Stomach (tissue), 9 donors: Measurements from ENCODE around the gene TNRC6A. TPM values are rescaled to one million over a fixed set of nuclear protein-coding genes. Genes with fewer than 3 reads are reported as not detected.

Source experiments
- DNase-seq, 2 donors: peaks; one replicate each; pipeline versions ENCODE4 v3.0.0 to v3.0.0-alpha.2; 2013 to 2019
- H3K27ac ChIP-seq, 5 donors: fragments of 200-600 bp in 4 of 5; sonication (generic) in 4 of 5; one replicate each; pipeline ENCODE4 v1.5.1; 2013 to 2019; ENCODE audit warnings: mild to moderate bottlenecking in 1 of 5, moderate library complexity in 1 of 5
- H3K27me3 ChIP-seq, 3 donors: fragments of 200-600 bp; sonication (generic); one replicate each; pipeline ENCODE4 v1.5.1; 2017 to 2019; ENCODE audit warnings: mixed run types in 1 of 3
- H3K36me3 ChIP-seq, 4 donors: fragments of 200-600 bp; sonication (generic); 1 replicate in 3 of 4; 2 replicates in 1 of 4; pipeline ENCODE4 v1.5.1; 2016 to 2019
- H3K4me1 ChIP-seq, 4 donors: fragments of 200-600 bp; sonication (generic); one replicate each; pipeline ENCODE4 v1.5.1; 2016 to 2019
- H3K4me3 ChIP-seq, 4 donors: fragments of 200-600 bp; sonication (generic) in 3 of 4; one replicate each; pipeline ENCODE4 v1.5.1; 2016 to 2019; ENCODE audit warnings: mild to moderate bottlenecking in 1 of 4
- H3K9me3 ChIP-seq, 4 donors: fragments of 200-600 bp; sonication (generic); one replicate each; pipeline ENCODE4 v1.5.1; 2016 to 2019
- EP300 ChIP-seq: sonication (generic); formaldehyde crosslinking; IDR thresholded peaks from one replicate; pipeline ENCODE4 v1.6.1; 2017; ENCODE audit warnings: antibody characterized with exemption
- POLR2A ChIP-seq, 4 donors: fragments of 450-650 bp; IDR thresholded peaks; one replicate each; pipeline ENCODE4 v1.6.1; 2016; ENCODE audit warnings: antibody characterized with exemption in 4 of 4, control low read depth in 2 of 4, mild to moderate bottlenecking in 1 of 4, moderate library complexity in 1 of 4
- POLR2AphosphoS5 ChIP-seq, 3 donors: sonication (generic); formaldehyde crosslinking; IDR thresholded peaks; one replicate each; pipeline ENCODE4 v1.6.1; 2016; ENCODE audit warnings: antibody characterized with exemption in 3 of 3
- WGBS, 5 donors: extraction: QIAGEN DNeasy Blood & Tissue Kit in 3 of 5; methylation state at CpG; one replicate each; pipeline versions ENCODE4 v1.1.5 to v1.1.7; 2013 to 2018; 5-methylcytosine and 5-hydroxymethylcytosine counted together
- intact Hi-C: fragments of 100-400 bp; cut with DNase I; formaldehyde crosslinking; loops from one replicate; pipeline ENCODE4 v1.15.1; 2023; ENCODE audit warnings: low total_unique reads
- polyA plus RNA-seq, 3 donors: library from polyadenylated mRNA; stranded (reverse); fragments of 200-250 nt; gene quantifications; one replicate each; pipeline ENCODE4 v1.2.3, GENCODE V29; 2013
- total RNA-seq, 5 donors: library from RNA; depleted of rRNA; stranded (reverse); fragments of >200 nt; gene quantifications; one replicate each; pipeline versions ENCODE4 v1.1.0 to v1.2.3, GENCODE V29; 2014 to 2016
- TF ChIP-seq, protein P1 (sequence below), 7 experiments: fragments of 450-650 bp in 4 of 7; fragments of 200-600 bp in 3 of 7; sonication (generic) in 3 of 7; IDR thresholded peaks; one replicate each; pipeline ENCODE4 v1.5.1; 2016 to 2019; ENCODE audit warnings: antibody characterized with exemption in 7 of 7, control low read depth in 2 of 7, mild to moderate bottlenecking in 1 of 7
- donor health status: healthy with polysubstance abuse.
- donor health status: Bipolar disorder and iron deficiency.
- donor health status: healthy.

Gene TNRC6A
- total and polyA plus RNA-seq, 8 donors: 6.8 to 59.6 (median 41.3) TPM

DNA sequence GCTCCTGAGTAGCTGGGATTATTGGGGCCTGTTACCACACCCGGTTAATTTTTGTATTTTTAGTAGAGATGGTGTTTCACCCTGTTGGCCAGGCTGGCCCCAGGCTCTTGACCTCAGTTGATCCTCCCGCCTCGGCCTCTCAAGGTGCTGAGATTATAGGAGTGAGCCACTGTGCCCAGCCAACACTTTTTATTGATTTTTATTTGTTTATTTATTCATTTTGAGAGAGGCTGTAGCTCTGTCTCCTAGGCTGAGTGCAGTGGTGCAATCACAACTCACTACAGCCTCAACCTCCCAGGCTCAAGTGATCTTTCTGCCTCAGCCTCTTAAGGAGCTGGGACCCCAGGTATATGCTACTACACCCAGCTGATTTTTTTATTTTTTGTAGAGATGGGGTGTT lies 54.7 kb downstream of the TNRC6A start:
- TF ChIP-seq POLR2AphosphoS5 (IDR thresholded peaks at IDR 0.05) (no peak), EP300 (no peak), POLR2A (IDR thresholded peaks at IDR 0.05) (no peak)
- TF ChIP-seq, protein P1, sequence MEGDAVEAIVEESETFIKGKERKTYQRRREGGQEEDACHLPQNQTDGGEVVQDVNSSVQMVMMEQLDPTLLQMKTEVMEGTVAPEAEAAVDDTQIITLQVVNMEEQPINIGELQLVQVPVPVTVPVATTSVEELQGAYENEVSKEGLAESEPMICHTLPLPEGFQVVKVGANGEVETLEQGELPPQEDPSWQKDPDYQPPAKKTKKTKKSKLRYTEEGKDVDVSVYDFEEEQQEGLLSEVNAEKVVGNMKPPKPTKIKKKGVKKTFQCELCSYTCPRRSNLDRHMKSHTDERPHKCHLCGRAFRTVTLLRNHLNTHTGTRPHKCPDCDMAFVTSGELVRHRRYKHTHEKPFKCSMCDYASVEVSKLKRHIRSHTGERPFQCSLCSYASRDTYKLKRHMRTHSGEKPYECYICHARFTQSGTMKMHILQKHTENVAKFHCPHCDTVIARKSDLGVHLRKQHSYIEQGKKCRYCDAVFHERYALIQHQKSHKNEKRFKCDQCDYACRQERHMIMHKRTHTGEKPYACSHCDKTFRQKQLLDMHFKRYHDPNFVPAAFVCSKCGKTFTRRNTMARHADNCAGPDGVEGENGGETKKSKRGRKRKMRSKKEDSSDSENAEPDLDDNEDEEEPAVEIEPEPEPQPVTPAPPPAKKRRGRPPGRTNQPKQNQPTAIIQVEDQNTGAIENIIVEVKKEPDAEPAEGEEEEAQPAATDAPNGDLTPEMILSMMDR (IDR thresholded peaks at IDR 0.05): no peak
- Histone ChIP-seq H3K4me1 (peaks cover 0 to 9% (median 0%) of the 10 kb centered on the region in 4 donors), H3K4me3 (no peak overlapping the region), H3K27me3 (no peaks in the 10 kb centered on the region), H3K27ac (peak overlapping the region in 1 of 5 donors; percentile 17), H3K9me3 (no peaks in the 10 kb centered on the region), H3K36me3 (peaks cover 19 to 85% (median 82%) of the 10 kb centered on the region in 4 donors)
- DNase-seq: no peak
- WGBS, 5 donors: 76 to 93% (median 91%) methylated on average over 3 of the region's 3 CpGs
- intact Hi-C loops: no loop called here

DNA sequence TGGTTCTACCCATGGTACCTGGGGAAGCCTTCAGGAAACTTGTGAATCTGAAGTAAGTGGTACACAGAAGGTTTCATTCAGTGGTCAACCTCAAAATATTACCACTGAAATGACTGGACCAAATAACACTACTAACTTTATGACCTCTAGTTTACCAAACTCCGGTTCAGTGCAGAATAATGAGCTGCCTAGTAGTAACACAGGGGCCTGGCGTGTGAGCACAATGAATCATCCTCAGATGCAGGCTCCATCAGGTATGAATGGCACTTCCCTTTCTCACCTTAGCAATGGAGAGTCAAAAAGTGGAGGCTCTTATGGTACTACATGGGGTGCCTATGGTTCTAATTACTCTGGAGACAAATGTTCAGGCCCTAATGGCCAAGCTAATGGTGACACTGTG lies 60.4 kb downstream of the TNRC6A start:
- H3K4me1 ChIP-seq: no peaks in the 10 kb centered on the region

DNA sequence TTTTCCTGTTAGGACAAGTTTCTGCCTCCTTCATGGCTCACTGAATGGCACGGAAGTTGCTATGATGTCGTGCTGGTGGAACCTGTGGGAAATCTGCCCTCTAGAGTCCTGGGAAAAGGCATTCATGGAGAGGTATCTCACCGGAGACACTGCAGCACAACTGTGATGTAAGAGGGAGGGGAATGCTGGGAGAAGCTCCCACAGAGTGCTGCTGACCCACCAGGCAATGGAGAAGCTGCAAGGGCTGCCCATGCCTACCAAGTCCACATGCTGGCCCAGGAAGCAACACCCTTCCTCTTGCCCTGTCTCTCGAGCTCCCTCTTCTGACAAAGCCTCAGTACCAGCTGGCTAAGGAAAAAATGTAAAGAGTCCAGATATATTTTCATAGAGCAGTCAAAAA lies 71.1 kb downstream of the TNRC6A start:
- no peak overlapping the region for H3K27ac ChIP-seq
- H3K9me3 ChIP-seq: no peaks in the 10 kb centered on the region
- intact Hi-C loops: no loop called here
- DNase-seq: no peak
- H3K4me3 ChIP-seq: no peak overlapping the region
- H3K27me3 ChIP-seq: no peaks in the 10 kb centered on the region
- TF ChIP-seq POLR2A (IDR thresholded peaks at IDR 0.05): no peak
- TF ChIP-seq POLR2AphosphoS5 (IDR thresholded peaks at IDR 0.05): no peak
- TF ChIP-seq, protein P1 (IDR thresholded peaks at IDR 0.05): no peak
- no peak for TF ChIP-seq EP300
- 83 to 92% (median 91%) methylated on average over 4 of the region's 4 CpGs for WGBS, 5 donors
- peaks cover 61 to 100% (median 99%) of the 10 kb centered on the region in 4 donors for H3K36me3 ChIP-seq
- no peaks in the 10 kb centered on the region for H3K4me1 ChIP-seq

More for the DNA sequence above, 60.4 kb downstream of the TNRC6A start:
- 95 to 100% (median 97%) methylated on average over 2 of the region's 2 CpGs for WGBS, 5 donors
- intact Hi-C loops: no loop called here
- peaks cover 40 to 90% (median 80%) of the 10 kb centered on the region in 4 donors for H3K36me3 ChIP-seq
- no peaks in the 10 kb centered on the region for H3K27me3 ChIP-seq
- no peaks in the 10 kb centered on the region for H3K9me3 ChIP-seq
- no peak overlapping the region for H3K4me3 ChIP-seq
- no peak overlapping the region for H3K27ac ChIP-seq
- DNase-seq: no peak
- TF ChIP-seq, protein P1 (IDR thresholded peaks at IDR 0.05): no peak
- TF ChIP-seq EP300 (no peak), POLR2AphosphoS5 (IDR thresholded peaks at IDR 0.05) (no peak), POLR2A (IDR thresholded peaks at IDR 0.05) (no peak)

DNA sequence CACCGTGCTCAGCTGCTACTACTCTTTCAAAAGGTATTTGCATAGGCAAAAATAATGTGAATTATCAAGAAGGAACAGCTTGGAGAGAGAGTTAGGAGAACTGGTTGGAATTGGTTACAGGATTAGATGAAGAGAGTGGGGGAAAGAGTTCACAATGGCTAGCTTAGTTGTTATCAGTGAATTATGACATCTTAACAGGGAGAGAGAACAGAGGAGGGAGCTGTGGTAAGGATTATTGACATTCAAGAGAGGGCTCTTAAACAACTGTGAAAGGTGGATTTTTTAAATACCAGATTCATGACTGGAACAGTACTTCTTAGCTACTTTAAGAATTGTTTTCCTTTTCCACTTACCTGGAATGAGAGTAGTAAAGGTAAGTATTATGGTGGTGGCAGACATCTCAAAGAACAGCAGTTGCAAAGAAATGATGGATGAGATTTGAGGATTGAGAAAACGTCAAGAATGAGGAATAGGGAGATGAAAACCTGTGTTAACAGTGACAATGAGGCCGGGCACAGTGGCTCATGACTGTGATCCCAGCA lies 72.4 kb downstream of the TNRC6A start:
- Histone ChIP-seq H3K27me3 (no peaks in the 10 kb centered on the region), H3K9me3 (no peaks in the 10 kb centered on the region), H3K36me3 (peaks cover 73 to 100% (median 100%) of the 10 kb centered on the region in 4 donors), H3K27ac (no peak overlapping the region), H3K4me1 (no peaks in the 10 kb centered on the region), H3K4me3 (no peak overlapping the region)
- TF ChIP-seq POLR2A (IDR thresholded peaks at IDR 0.05): no peak
- no peak for TF ChIP-seq POLR2AphosphoS5 (IDR thresholded peaks at IDR 0.05)
- TF ChIP-seq, protein P1 (IDR thresholded peaks at IDR 0.05): no peak
- no peak for TF ChIP-seq EP300
- WGBS, 5 donors: 78 to 89% (median 83%) methylated on average over 3 of the region's 3 CpGs
- intact Hi-C loops: no loop called here
- DNase-seq: no peak
